Uterus (tissue), 4 donors: ENCODE data around the gene DAPK2. TPM values are rescaled to one million over a fixed set of nuclear protein-coding genes. Genes with fewer than 3 reads are reported as not detected.

Experiments used
- DNase-seq, 2 donors: peaks; one replicate each; pipeline ENCODE4 v3.0.0-alpha.2; 2019 to 2020
- H3K27ac ChIP-seq, 2 donors: fragments of 200-600 bp; sonication (generic); 1 replicate in 1 of 2; 2 replicates in 1 of 2; pipeline ENCODE4 v1.5.1; 2016 to 2018
- H3K27me3 ChIP-seq, 2 donors: fragments of 200-600 bp; sonication (generic); one replicate each; pipeline ENCODE4 v1.5.1; 2018 to 2019; ENCODE audit warnings: control low read depth in 1 of 2
- H3K36me3 ChIP-seq, 2 donors: fragments of 200-600 bp; sonication (generic); one replicate each; pipeline ENCODE4 v1.5.1; 2019; ENCODE audit warnings: control low read depth in 1 of 2
- H3K4me1 ChIP-seq, 2 donors: fragments of 200-600 bp; sonication (generic); one replicate each; pipeline ENCODE4 v1.5.1; 2018 to 2019; ENCODE audit warnings: control low read depth in 1 of 2
- H3K4me3 ChIP-seq, 2 donors: fragments of 200-600 bp; sonication (generic); 1 replicate in 1 of 2; 2 replicates in 1 of 2; pipeline ENCODE4 v1.5.1; 2018 to 2019; ENCODE audit warnings: mild to moderate bottlenecking in 1 of 2
- H3K9me3 ChIP-seq, 2 donors: fragments of 200-600 bp; sonication (generic); one replicate each; pipeline ENCODE4 v1.5.1; 2019; ENCODE audit warnings: control low read depth in 1 of 2
- POLR2A ChIP-seq, 2 donors: fragments of 450-650 bp; IDR thresholded peaks; one replicate each; pipeline ENCODE4 v1.6.1; 2016; ENCODE audit warnings: antibody characterized with exemption in 2 of 2, mild to moderate bottlenecking in 1 of 2, moderate library complexity in 1 of 2
- intact Hi-C: fragments of 100-400 bp; cut with DNase I; formaldehyde crosslinking; loops from one replicate; pipeline ENCODE4 v1.15.1; 2023; ENCODE audit warnings: low total_unique reads
- total RNA-seq, 4 donors: library from RNA; depleted of rRNA in 3 of 4; stranded (reverse); fragments of >200 nt in 3 of 4; gene quantifications; one replicate each; pipeline versions ENCODE4 v1.1.0 to v1.2.4, GENCODE V29; 2014 to 2023
- TF ChIP-seq, protein P1 (sequence below), 4 experiments: fragments of 200-600 bp in 2 of 4; fragments of 450-650 bp in 2 of 4; sonication (generic) in 2 of 4; IDR thresholded peaks; one replicate each; pipeline ENCODE4 v1.5.1; 2016 to 2019; ENCODE audit warnings: antibody characterized with exemption in 4 of 4, mild to moderate bottlenecking in 2 of 4, moderate library complexity in 1 of 4
- donor health status: DM: yes; HTN: yes; CAD: no.

The DAPK2 gene
- 1 to 10 TPM in 3 of 4 donors, under 1 TPM in 1; 0.88 to 5.3 (median 1.4) TPM for total RNA-seq

DNA sequence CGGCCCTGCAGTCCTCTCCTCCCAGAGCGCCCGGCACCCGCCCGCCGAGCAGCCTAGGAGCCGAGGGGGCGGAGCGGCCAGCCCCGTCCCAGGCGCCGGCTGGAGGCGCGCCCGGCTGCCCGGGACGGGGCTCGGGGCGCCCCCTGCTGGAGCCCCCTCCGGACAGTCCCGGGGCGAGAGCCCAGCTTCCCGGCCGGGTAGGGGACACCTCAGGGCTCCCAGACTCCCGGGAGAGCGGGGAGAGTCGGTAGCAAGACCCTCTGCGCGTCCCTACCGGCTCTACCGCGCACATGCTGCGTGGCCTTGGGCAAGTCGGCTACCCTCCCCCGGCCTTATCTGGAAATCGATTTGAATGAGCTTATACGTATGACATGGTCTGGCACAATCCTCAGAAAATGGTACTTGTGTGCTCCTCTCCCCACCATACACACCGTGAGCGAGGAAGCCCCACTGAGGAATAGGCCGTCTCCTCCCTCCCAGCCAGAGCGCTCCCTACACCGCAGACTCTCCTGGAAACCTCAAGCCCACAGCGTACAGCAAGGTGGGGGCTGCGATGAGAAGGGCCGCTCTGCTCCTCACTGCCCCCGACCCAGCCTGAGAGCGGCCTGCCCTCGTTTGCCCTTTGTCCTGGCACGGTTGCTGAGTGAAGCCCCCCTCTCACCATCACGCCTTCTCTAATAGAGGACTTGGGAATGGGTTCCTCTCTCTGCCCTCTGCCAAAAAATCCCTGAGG, at the start of gene DAPK2:
Gene DAPK2, minus strand, starts transcription at position 65 of the 733 bp plus-strand sequence. CDS start 6,224 bp downstream, outside the sequence.
- Histone ChIP-seq H3K4me3 (peak within 1 kb of the TSS; percentile 35 to 47), H3K4me1 (no peaks in the 10 kb centered on the region), H3K9me3 (no peaks in the 10 kb centered on the region), H3K27me3 (no peaks in the 10 kb centered on the region), H3K36me3 (no peaks in the 10 kb centered on the region), H3K27ac (no peak within 1 kb of the TSS)
- peak; percentile 44 to 66 for DNase-seq
- intact Hi-C loops: no loop called here
- TF ChIP-seq POLR2A (IDR thresholded peaks at IDR 0.05): no peak
- TF ChIP-seq, protein P1, sequence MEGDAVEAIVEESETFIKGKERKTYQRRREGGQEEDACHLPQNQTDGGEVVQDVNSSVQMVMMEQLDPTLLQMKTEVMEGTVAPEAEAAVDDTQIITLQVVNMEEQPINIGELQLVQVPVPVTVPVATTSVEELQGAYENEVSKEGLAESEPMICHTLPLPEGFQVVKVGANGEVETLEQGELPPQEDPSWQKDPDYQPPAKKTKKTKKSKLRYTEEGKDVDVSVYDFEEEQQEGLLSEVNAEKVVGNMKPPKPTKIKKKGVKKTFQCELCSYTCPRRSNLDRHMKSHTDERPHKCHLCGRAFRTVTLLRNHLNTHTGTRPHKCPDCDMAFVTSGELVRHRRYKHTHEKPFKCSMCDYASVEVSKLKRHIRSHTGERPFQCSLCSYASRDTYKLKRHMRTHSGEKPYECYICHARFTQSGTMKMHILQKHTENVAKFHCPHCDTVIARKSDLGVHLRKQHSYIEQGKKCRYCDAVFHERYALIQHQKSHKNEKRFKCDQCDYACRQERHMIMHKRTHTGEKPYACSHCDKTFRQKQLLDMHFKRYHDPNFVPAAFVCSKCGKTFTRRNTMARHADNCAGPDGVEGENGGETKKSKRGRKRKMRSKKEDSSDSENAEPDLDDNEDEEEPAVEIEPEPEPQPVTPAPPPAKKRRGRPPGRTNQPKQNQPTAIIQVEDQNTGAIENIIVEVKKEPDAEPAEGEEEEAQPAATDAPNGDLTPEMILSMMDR (IDR thresholded peaks at IDR 0.05): peak; percentile 59 to 79 (median 70)

- no peaks in the 10 kb centered on the region for H3K27me3 ChIP-seq
- H3K4me1 ChIP-seq: peaks cover 15 to 19% of the 10 kb centered on the region in 2 donors
- H3K4me3 ChIP-seq: peak overlapping the region; percentile 98
- DNase-seq: no peak
- H3K9me3 ChIP-seq: no peaks in the 10 kb centered on the region
- intact Hi-C loops: no loop called here
- H3K36me3 ChIP-seq: no peaks in the 10 kb centered on the region
- H3K27ac ChIP-seq: peak overlapping the region; percentile 90 to 96
- TF ChIP-seq, protein P1 (IDR thresholded peaks at IDR 0.05): no peak
- no peak for TF ChIP-seq POLR2A (IDR thresholded peaks at IDR 0.05)
Measured at GRCh38 chr15:64095431-64095794, 49.1 kb upstream of the DAPK2 start.

- Histone ChIP-seq H3K27ac (peak within 1 kb of the TSS; percentile 90 to 96), H3K9me3 (no peaks in the 10 kb centered on the region), H3K4me3 (peak within 1 kb of the TSS; percentile 77 to 91), H3K36me3 (no peaks in the 10 kb centered on the region), H3K4me1 (peaks cover 9 to 15% of the 10 kb centered on the region in 2 donors), H3K27me3 (no peaks in the 10 kb centered on the region)
- intact Hi-C loops: no loop called here
- TF ChIP-seq, protein P1 (IDR thresholded peaks at IDR 0.05): no peak
- TF ChIP-seq POLR2A (IDR thresholded peaks at IDR 0.05): peak; percentile 26 to 44
- peak; percentile 93 to 97 for DNase-seq
Measured at GRCh38 chr15:64093627-64094417, 47.5 kb upstream of the DAPK2 start, which contains the start of gene CIAO2A. Gene CIAO2A, minus strand, starts transcription at chr15:64093838. Its CDS starts 70 bp downstream, at chr15:64093768.

DNA sequence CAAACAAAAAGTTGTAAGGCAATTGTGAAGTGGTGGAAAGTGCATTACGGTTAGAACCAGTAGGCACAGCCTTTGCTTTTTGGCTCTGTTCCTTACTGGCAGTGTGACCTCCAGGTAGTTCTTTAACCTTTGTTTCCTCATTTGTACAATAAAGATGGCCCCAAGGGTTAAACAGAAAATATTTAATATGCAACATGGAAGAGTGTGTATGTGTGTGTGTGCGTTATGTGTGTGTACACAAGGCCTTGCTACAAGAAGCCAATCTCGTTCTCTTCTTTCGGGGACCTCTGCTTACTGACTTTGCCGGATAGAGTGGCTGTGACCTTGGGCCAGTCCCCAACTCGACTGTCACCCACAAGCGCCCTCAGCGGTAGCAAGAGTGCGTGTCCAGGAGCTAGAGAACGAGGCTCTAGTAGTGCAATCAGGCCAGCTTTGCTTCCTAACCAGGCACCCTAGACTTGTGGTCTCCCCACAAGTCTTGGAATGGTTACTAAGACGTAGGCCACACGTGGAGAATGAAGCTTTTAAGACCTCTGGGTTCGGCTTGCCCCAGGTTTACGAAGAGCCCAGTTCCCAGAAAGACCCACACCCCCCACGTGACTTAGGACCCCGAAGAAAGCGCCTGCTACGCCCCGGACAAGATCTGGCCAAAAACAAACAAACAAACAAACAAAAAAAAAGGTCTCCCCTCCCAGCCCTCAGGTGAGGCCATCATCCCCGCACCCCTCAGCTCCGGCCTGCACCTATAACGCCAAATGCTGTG, 46.8 kb upstream of the DAPK2 start:
- intact Hi-C loops: no loop called here
- H3K4me3 ChIP-seq: peak overlapping the region; percentile 77 to 91
- TF ChIP-seq, protein P1 (IDR thresholded peaks at IDR 0.05): no peak
- TF ChIP-seq POLR2A (IDR thresholded peaks at IDR 0.05): no peak
- H3K9me3 ChIP-seq: no peaks in the 10 kb centered on the region
- H3K4me1 ChIP-seq: peaks cover 6 to 7% of the 10 kb centered on the region in 2 donors
- DNase-seq: peak; percentile 29 to 32
- peak overlapping the region; percentile 90 to 96 for H3K27ac ChIP-seq
- no peaks in the 10 kb centered on the region for H3K27me3 ChIP-seq
- no peaks in the 10 kb centered on the region for H3K36me3 ChIP-seq
